Immature natural killer cell (primary cell): ENCODE data around the gene AOAH. TPM values are rescaled to one million over a fixed set of nuclear protein-coding genes. Genes with fewer than 3 reads are reported as not detected.
A peak's percentile ranks its signal among the peaks of the same experiment; 100 is the strongest.

Experiments
- DNase-seq, 3 donors: peaks; one replicate each; pipeline ENCODE4 v3.0.0; 2022; ENCODE audit warnings: mixed read lengths in 1 of 3
- H3K27ac Mint-ChIP-seq, 6 donors: one replicate each; pipeline ENCODE4 v1.8.0; 2020; ENCODE audit warnings: mixed read lengths in 6 of 6, mild to moderate bottlenecking in 5 of 6, inconsistent platforms in 4 of 6, moderate library complexity in 3 of 6
- H3K27me3 Mint-ChIP-seq, 3 donors: one replicate each; pipeline ENCODE4 v1.8.0; 2020 to 2021; ENCODE audit warnings: low read depth in 3 of 3, mild to moderate bottlenecking in 3 of 3, mixed read lengths in 3 of 3, moderate library complexity in 3 of 3, inconsistent platforms in 1 of 3
- H3K36me3 Mint-ChIP-seq, 3 donors: one replicate each; pipeline ENCODE4 v1.8.0; 2020; ENCODE audit warnings: mixed read lengths in 3 of 3, inconsistent platforms in 2 of 3, mild to moderate bottlenecking in 2 of 3
- H3K4me1 Mint-ChIP-seq, 2 donors: one replicate each; pipeline ENCODE4 v1.8.0; 2020; ENCODE audit warnings: inconsistent platforms in 2 of 2, mild to moderate bottlenecking in 2 of 2, mixed read lengths in 2 of 2, moderate library complexity in 1 of 2
- H3K4me3 Mint-ChIP-seq, 5 donors: one replicate each; pipeline ENCODE4 v1.8.0; 2020; ENCODE audit warnings: mild to moderate bottlenecking in 5 of 5, mixed read lengths in 5 of 5, inconsistent platforms in 3 of 5, moderate library complexity in 3 of 5
- H3K9me3 Mint-ChIP-seq, 6 donors: one replicate each; pipeline ENCODE4 v1.8.0; 2020; ENCODE audit warnings: mild to moderate bottlenecking in 6 of 6, mixed read lengths in 6 of 6, inconsistent platforms in 4 of 6, moderate library complexity in 3 of 6
- polyA plus RNA-seq, 3 donors: library from polyadenylated mRNA; unstranded; fragments of 300-500 nt; fragmentation: Illumina TruSeq; gene quantifications; one replicate each; pipeline ENCODE4 v1.2.3, GENCODE V29; 2021

Gene AOAH
- polyA plus RNA-seq, 3 donors from 2014 or later = 288 to 385 (median 331) TPM

- H3K4me1 Mint-ChIP-seq = peaks cover 18 to 51% of the 10 kb centered on the region in 2 donors
- peaks cover 35 to 47% (median 43%) of the 10 kb centered on the region in 3 donors for H3K36me3 Mint-ChIP-seq
- no peak overlapping the region for H3K4me3 Mint-ChIP-seq
- DNase-seq = no peak
- peak overlapping the region; percentile 17 to 80 (median 62) for H3K27ac Mint-ChIP-seq
- peaks cover 3 to 17% (median 13%) of the 10 kb centered on the region in 3 donors for H3K27me3 Mint-ChIP-seq
- no peaks in the 10 kb centered on the region for H3K9me3 Mint-ChIP-seq
These were observed 162.2 kb downstream of the AOAH start for GRCh38 chr7:36562121-36562520.

- no peak overlapping the region for H3K4me3 Mint-ChIP-seq
- H3K27me3 Mint-ChIP-seq = peaks cover 0 to 17% (median 0%) of the 10 kb centered on the region in 3 donors
- peaks cover 5 to 32% of the 10 kb centered on the region in 2 donors for H3K4me1 Mint-ChIP-seq
- H3K36me3 Mint-ChIP-seq = peaks cover 34 to 62% (median 44%) of the 10 kb centered on the region in 3 donors
- peak overlapping the region in 5 of 6 donors; percentile 6 to 34 (median 22) for H3K27ac Mint-ChIP-seq
- DNase-seq = no peak
- H3K9me3 Mint-ChIP-seq = no peaks in the 10 kb centered on the region
These were observed 175.3 kb downstream of the AOAH start for GRCh38 chr7:36549029-36549428.

GRCh38 chr7:36547416-36547815 lies 176.9 kb downstream of the AOAH start:
- peak overlapping the region in 4 of 6 donors; percentile 40 to 78 (median 63) for H3K27ac Mint-ChIP-seq
- DNase-seq = no peak
- H3K4me1 Mint-ChIP-seq = peaks cover 3 to 37% of the 10 kb centered on the region in 2 donors
- peaks cover 31 to 67% (median 50%) of the 10 kb centered on the region in 3 donors for H3K36me3 Mint-ChIP-seq
- no peak overlapping the region for H3K4me3 Mint-ChIP-seq
- H3K27me3 Mint-ChIP-seq = peaks cover 0 to 17% (median 0%) of the 10 kb centered on the region in 3 donors
- H3K9me3 Mint-ChIP-seq = no peaks in the 10 kb centered on the region

GRCh38 chr7:36546331-36546730 lies 178.0 kb downstream of the AOAH start:
- peaks cover 0 to 20% (median 0%) of the 10 kb centered on the region in 3 donors for H3K27me3 Mint-ChIP-seq
- H3K27ac Mint-ChIP-seq = peak overlapping the region; percentile 35 to 87 (median 61)
- peaks cover 2 to 37% of the 10 kb centered on the region in 2 donors for H3K4me1 Mint-ChIP-seq
- no peak for DNase-seq
- peaks cover 26 to 63% (median 51%) of the 10 kb centered on the region in 3 donors for H3K36me3 Mint-ChIP-seq
- no peak overlapping the region for H3K4me3 Mint-ChIP-seq
- no peaks in the 10 kb centered on the region for H3K9me3 Mint-ChIP-seq

GRCh38 chr7:36545291-36545690 lies 179.0 kb downstream of the AOAH start:
- Mint-ChIP-seq H3K9me3 (no peaks in the 10 kb centered on the region), H3K27me3 (peaks cover 0 to 17% (median 0%) of the 10 kb centered on the region in 3 donors), H3K4me3 (no peak overlapping the region), H3K27ac (peak overlapping the region in 3 of 6 donors; percentile 70 to 87 (median 78)), H3K4me1 (peaks cover 2 to 37% of the 10 kb centered on the region in 2 donors), H3K36me3 (peaks cover 32 to 60% (median 49%) of the 10 kb centered on the region in 3 donors)
- no peak for DNase-seq

- no peak for DNase-seq
- Mint-ChIP-seq H3K4me1 (peaks cover 0 to 1% of the 10 kb centered on the region in 2 donors), H3K27ac (peak overlapping the region in 5 of 6 donors; percentile 10 to 89 (median 47)), H3K36me3 (peaks cover 36 to 42% (median 38%) of the 10 kb centered on the region in 3 donors), H3K4me3 (no peak overlapping the region), H3K9me3 (no peaks in the 10 kb centered on the region), H3K27me3 (peaks cover 4 to 27% (median 7%) of the 10 kb centered on the region in 3 donors)
These were observed 186.2 kb downstream of the AOAH start for GRCh38 chr7:36538126-36538525.

GRCh38 chr7:36535866-36536664 lies 188.2 kb downstream of the AOAH start:
- Mint-ChIP-seq H3K4me3 (no peak overlapping the region), H3K36me3 (peaks cover 35 to 38% (median 37%) of the 10 kb centered on the region in 3 donors), H3K4me1 (peaks cover 0 to 2% of the 10 kb centered on the region in 2 donors), H3K27me3 (peaks cover 4 to 33% (median 9%) of the 10 kb centered on the region in 3 donors), H3K9me3 (no peaks in the 10 kb centered on the region), H3K27ac (peak overlapping the region in 5 of 6 donors; percentile 39 to 76 (median 45))
- no peak for DNase-seq

GRCh38 chr7:36533717-36534116 lies 190.6 kb downstream of the AOAH start:
- DNase-seq = no peak
- Mint-ChIP-seq H3K36me3 (peaks cover 29 to 41% (median 30%) of the 10 kb centered on the region in 3 donors), H3K4me1 (peaks cover 2 to 9% of the 10 kb centered on the region in 2 donors), H3K4me3 (no peak overlapping the region), H3K27ac (no peak overlapping the region), H3K27me3 (peaks cover 6 to 29% (median 9%) of the 10 kb centered on the region in 3 donors), H3K9me3 (no peaks in the 10 kb centered on the region)

- H3K4me3 Mint-ChIP-seq = no peak overlapping the region
- no peaks in the 10 kb centered on the region for H3K9me3 Mint-ChIP-seq
- H3K27me3 Mint-ChIP-seq = peaks cover 6 to 24% (median 9%) of the 10 kb centered on the region in 3 donors
- H3K36me3 Mint-ChIP-seq = peaks cover 23 to 36% (median 24%) of the 10 kb centered on the region in 3 donors
- peaks cover 2 to 15% of the 10 kb centered on the region in 2 donors for H3K4me1 Mint-ChIP-seq
- DNase-seq = no peak
- H3K27ac Mint-ChIP-seq = no peak overlapping the region
These were observed 191.3 kb downstream of the AOAH start for GRCh38 chr7:36532981-36533499.

- Mint-ChIP-seq H3K36me3 (peaks cover 16 to 39% (median 23%) of the 10 kb centered on the region in 3 donors), H3K27me3 (peaks cover 2 to 19% (median 3%) of the 10 kb centered on the region in 3 donors), H3K9me3 (no peaks in the 10 kb centered on the region), H3K4me3 (no peak overlapping the region), H3K27ac (peak overlapping the region; percentile 33 to 87 (median 63)), H3K4me1 (peaks cover 5 to 26% of the 10 kb centered on the region in 2 donors)
- no peak for DNase-seq
These were observed 192.3 kb downstream of the AOAH start for GRCh38 chr7:36531951-36532350.

GRCh38 chr7:36530456-36530855 lies 193.8 kb downstream of the AOAH start:
- Mint-ChIP-seq H3K27me3 (peaks cover 2 to 22% (median 3%) of the 10 kb centered on the region in 3 donors), H3K9me3 (no peaks in the 10 kb centered on the region)

GRCh38 chr7:36527549-36527913 lies 196.8 kb downstream of the AOAH start:
- Mint-ChIP-seq H3K4me1 (peaks cover 5 to 40% of the 10 kb centered on the region in 2 donors), H3K27ac (peak overlapping the region; percentile 45 to 83 (median 80)), H3K4me3 (no peak overlapping the region), H3K9me3 (no peaks in the 10 kb centered on the region), H3K36me3 (peaks cover 28 to 64% (median 32%) of the 10 kb centered on the region in 3 donors), H3K27me3 (peaks cover 2 to 43% (median 18%) of the 10 kb centered on the region in 3 donors)
- no peak for DNase-seq

More at GRCh38 chr7:36530456-36530855, 193.8 kb downstream of the AOAH start:
- peaks cover 5 to 37% of the 10 kb centered on the region in 2 donors for H3K4me1 Mint-ChIP-seq
- no peak overlapping the region for H3K4me3 Mint-ChIP-seq
- H3K36me3 Mint-ChIP-seq = peaks cover 19 to 49% (median 28%) of the 10 kb centered on the region in 3 donors
- peak overlapping the region; percentile 15 to 72 (median 52) for H3K27ac Mint-ChIP-seq
- DNase-seq = no peak

- no peaks in the 10 kb centered on the region for H3K9me3 Mint-ChIP-seq
- peak overlapping the region; percentile 57 to 83 (median 80) for H3K27ac Mint-ChIP-seq
- peaks cover 32 to 68% (median 32%) of the 10 kb centered on the region in 3 donors for H3K36me3 Mint-ChIP-seq
- DNase-seq = no peak
- peaks cover 5 to 40% of the 10 kb centered on the region in 2 donors for H3K4me1 Mint-ChIP-seq
- H3K27me3 Mint-ChIP-seq = peaks cover 2 to 45% (median 23%) of the 10 kb centered on the region in 3 donors
- no peak overlapping the region for H3K4me3 Mint-ChIP-seq
These were observed 197.3 kb downstream of the AOAH start for GRCh38 chr7:36526863-36527548.
